ENCODE measurements around the gene LLGL2. TPM values are rescaled to one million over a fixed set of nuclear protein-coding genes. Genes with fewer than 3 reads are reported as not detected.
"Not testable (repeated sequence)": the region's sequence is repeated elsewhere in the genome, so short reads cannot be mapped to it uniquely, and the experiment has no call there.

The LLGL2 gene
- total RNA-seq, 1 donor from 2014 or later: 2.0 TPM

DNA sequence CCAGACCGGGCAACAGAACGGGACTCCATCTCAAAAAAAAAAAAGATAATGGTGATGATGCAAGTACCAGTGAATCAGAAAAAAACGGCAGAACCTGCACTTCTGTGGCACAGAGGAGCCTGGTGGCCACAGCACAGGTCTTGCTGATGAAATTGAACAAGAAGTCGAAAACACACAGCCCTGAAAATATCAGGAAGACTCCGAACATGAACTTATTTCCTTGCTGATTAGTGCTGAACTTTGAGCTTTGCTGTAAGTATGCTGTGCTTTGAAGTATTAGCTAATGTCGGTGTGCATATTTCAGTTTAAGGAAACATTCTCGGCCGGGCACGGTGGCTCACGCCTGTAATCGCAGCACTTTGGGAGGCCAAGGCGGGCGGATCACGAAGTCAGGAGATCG, 51.2 kb downstream of the LLGL2 start:
- DNase-seq: no peak
- H3K9me3 ChIP-seq (replicated peaks): no peaks in the 10 kb centered on the region
- intact Hi-C loops (cut with micrococcal nuclease): no loop called here

DNA sequence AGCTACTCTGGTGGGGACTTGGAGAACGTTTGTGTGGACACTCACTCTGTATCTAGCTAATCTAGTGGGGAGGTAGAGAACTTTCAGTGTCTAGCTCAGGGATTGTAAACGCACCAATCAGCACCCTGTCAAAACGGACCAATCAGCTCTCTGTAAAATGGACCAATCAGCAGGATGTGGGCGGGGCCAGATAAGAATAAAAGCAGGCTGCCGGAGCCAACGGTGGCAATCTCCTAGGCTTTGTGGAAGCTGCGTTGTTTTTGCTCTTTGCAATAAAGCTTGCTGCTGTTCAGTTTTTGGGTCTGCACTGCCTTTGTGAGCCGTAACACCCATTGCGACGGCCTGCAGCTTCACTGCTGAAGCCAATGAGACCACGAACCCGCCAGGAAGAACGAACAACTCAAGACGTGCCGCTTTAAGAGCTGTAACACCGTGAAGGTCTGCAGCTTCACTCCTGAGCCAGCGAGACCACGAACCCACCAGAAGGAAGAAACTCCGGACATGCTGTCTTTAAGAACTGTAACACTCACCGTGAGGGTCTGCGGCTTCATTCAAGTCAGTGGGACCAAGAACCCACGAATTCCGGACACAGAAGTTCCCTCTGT, 55.7 kb downstream of the LLGL2 start:
- not testable (repeated sequence) for H3K36me3 ChIP-seq; DNase-seq; H3K27ac ChIP-seq (replicated peaks); H3K4me3 ChIP-seq; H3K9me3 ChIP-seq (replicated peaks); H3K27me3 ChIP-seq (ENCODE audit: low read depth)
- intact Hi-C loops (cut with micrococcal nuclease): loop anchor here (10.0 kb wide), 1 partner anchor 156 kb away; no protein-coding TSS in a partner anchor
- peaks cover 10% of the 10 kb centered on the region for H3K4me1 ChIP-seq

More for the DNA sequence above, 51.2 kb downstream of the LLGL2 start:
- Histone ChIP-seq H3K27ac (replicated peaks) (no peak overlapping the region), H3K4me3 (no peak overlapping the region), H3K4me1 (peaks cover 10% of the 10 kb centered on the region), H3K36me3 (no peaks in the 10 kb centered on the region), H3K27me3 (ENCODE audit: low read depth) (no peaks in the 10 kb centered on the region)
- no peak for TF ChIP-seq CTCF (IDR thresholded peaks at IDR 0.05; ENCODE audit: borderline replicate concordance)

- H3K36me3 ChIP-seq; DNase-seq; H3K27ac ChIP-seq (replicated peaks); H3K27me3 ChIP-seq (ENCODE audit: low read depth); H3K9me3 ChIP-seq (replicated peaks); H3K4me3 ChIP-seq: not testable (repeated sequence)
- intact Hi-C loops (cut with micrococcal nuclease): loop anchor here (10.0 kb wide), 1 partner anchor 158 kb away; no protein-coding TSS in a partner anchor
- peaks cover 24% of the 10 kb centered on the region for H3K4me1 ChIP-seq
These were observed 57.7 kb downstream of the LLGL2 start for GRCh38 chr17:75583197-75583596.

DNA sequence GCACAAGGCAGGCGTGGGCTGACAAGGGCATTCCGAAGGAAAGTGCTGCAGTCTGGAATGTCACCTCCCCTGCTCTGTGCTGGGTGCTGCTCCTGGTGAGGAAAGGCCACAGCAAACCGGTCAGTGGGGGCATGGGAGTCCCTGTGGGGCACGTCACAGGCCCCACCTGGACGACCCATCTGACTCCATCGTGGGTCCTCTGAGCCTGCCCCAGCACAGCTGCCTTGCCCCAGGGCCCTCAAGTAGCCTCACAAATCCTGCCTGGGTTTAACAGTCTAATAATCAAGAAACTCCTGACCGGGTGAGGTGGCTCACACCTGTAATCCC, 59.3 kb downstream of the LLGL2 start:
- no peak overlapping the region for H3K27ac ChIP-seq (replicated peaks)
- no peak for DNase-seq
- peaks cover 27% of the 10 kb centered on the region for H3K4me1 ChIP-seq
- H3K4me3 ChIP-seq: no peak overlapping the region
- H3K27me3 ChIP-seq (ENCODE audit: low read depth): no peaks in the 10 kb centered on the region
- H3K36me3 ChIP-seq: no peaks in the 10 kb centered on the region
- H3K9me3 ChIP-seq (replicated peaks): no peaks in the 10 kb centered on the region
- intact Hi-C loops (cut with micrococcal nuclease): loop anchor here (10.0 kb wide), 1 partner anchor 160 kb away; no protein-coding TSS in a partner anchor
- TF ChIP-seq CTCF (IDR thresholded peaks at IDR 0.05; ENCODE audit: borderline replicate concordance): no peak

GRCh38 chr17:75587675-75588595, 62.4 kb downstream of the LLGL2 start, which contains the start of gene MYO15B:
Gene MYO15B (plus strand): TSS chr17:75587800. CDS start chr17:75588058, 258 bp downstream.
- Histone ChIP-seq H3K9me3 (replicated peaks) (no peaks in the 10 kb centered on the region), H3K27ac (replicated peaks) (peak within 1 kb of the TSS; percentile 95), H3K4me3 (peak within 1 kb of the TSS; percentile 77), H3K4me1 (peaks cover 35% of the 10 kb centered on the region), H3K27me3 (ENCODE audit: low read depth) (no peaks in the 10 kb centered on the region), H3K36me3 (no peaks in the 10 kb centered on the region)
- DNase-seq: peak; percentile 72
- peak; percentile 54 for TF ChIP-seq CTCF (IDR thresholded peaks at IDR 0.05; ENCODE audit: borderline replicate concordance)
- intact Hi-C loops (cut with micrococcal nuclease): loop anchor here (10.0 kb wide), 1 partner anchor 163 kb away; no protein-coding TSS in a partner anchor

DNA sequence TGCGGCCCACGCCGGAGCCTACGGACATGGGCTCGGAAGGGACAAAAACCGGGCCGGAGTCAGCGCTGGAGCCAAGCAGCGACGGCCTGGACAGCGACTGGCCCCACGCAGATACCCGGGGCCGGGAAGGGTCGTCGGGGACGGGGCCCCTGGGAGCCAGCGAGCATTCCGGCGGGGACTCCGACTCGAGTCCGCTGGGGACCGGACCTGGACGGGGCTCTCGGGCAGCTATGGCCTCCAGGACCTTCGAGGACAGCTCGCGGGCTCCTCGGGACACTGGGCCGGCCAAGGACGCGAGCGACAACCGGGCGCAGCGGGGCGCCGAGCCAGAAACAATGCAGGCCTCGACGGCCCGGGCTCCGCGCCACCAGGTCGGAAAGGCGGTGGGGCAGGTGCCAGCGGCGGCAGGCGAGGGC, 63.1 kb downstream of the LLGL2 start:
- no peaks in the 10 kb centered on the region for H3K9me3 ChIP-seq (replicated peaks)
- intact Hi-C loops (cut with micrococcal nuclease): loop anchor here (10.0 kb wide), 1 partner anchor 164 kb away; no protein-coding TSS in a partner anchor
- H3K4me3 ChIP-seq: peak overlapping the region; percentile 77
- peak overlapping the region; percentile 95 for H3K27ac ChIP-seq (replicated peaks)
- no peaks in the 10 kb centered on the region for H3K36me3 ChIP-seq
- no peak for DNase-seq
- H3K4me1 ChIP-seq: peaks cover 35% of the 10 kb centered on the region
- TF ChIP-seq CTCF (IDR thresholded peaks at IDR 0.05; ENCODE audit: borderline replicate concordance): no peak
- H3K27me3 ChIP-seq (ENCODE audit: low read depth): no peaks in the 10 kb centered on the region

Measured in left ventricle myocardium inferior (tissue), 1 donor.